Effector memory CD4-positive, alpha-beta T cell (primary cell): ENCODE data around the gene GLYR1.

Experiments
- DNase-seq, 3 donors: peaks; one replicate each; pipeline ENCODE4 v3.0.0-alpha.2; 2020
- H3K27ac ChIP-seq: 2 replicates; pipeline ENCODE4 v1.7.0; 2013; ENCODE audit warnings: mild to moderate bottlenecking, low read length, moderate library complexity; ENCODE audit not compliant: insufficient read depth, poor library complexity, severe bottlenecking
- H3K27me3 ChIP-seq: replicated peaks from 2 replicates; pipeline ENCODE4 v1.7.0; 2013; ENCODE audit warnings: mild to moderate bottlenecking, low read length; ENCODE audit not compliant: insufficient read depth, control insufficient read depth, poor library complexity, severe bottlenecking
- H3K36me3 ChIP-seq: 2 replicates; pipeline ENCODE4 v1.7.0; 2013; ENCODE audit warnings: mild to moderate bottlenecking, low read length, moderate library complexity; ENCODE audit not compliant: control insufficient read depth, insufficient read depth
- H3K4me1 ChIP-seq: 2 replicates; pipeline ENCODE4 v1.7.0; 2013; ENCODE audit warnings: low read length, mild to moderate bottlenecking; ENCODE audit not compliant: control insufficient read depth, insufficient read depth, poor library complexity, severe bottlenecking
- H3K4me3 ChIP-seq: 2 replicates; pipeline ENCODE4 v1.7.0; 2013; ENCODE audit warnings: low read length, low read depth, mild to moderate bottlenecking; ENCODE audit not compliant: insufficient read depth, poor library complexity, severe bottlenecking
- H3K9me3 ChIP-seq: 2 replicates; pipeline ENCODE4 v1.7.0; 2013; ENCODE audit warnings: mild to moderate bottlenecking, low read length, moderate library complexity; ENCODE audit not compliant: control insufficient read depth

The GLYR1 gene

DNA sequence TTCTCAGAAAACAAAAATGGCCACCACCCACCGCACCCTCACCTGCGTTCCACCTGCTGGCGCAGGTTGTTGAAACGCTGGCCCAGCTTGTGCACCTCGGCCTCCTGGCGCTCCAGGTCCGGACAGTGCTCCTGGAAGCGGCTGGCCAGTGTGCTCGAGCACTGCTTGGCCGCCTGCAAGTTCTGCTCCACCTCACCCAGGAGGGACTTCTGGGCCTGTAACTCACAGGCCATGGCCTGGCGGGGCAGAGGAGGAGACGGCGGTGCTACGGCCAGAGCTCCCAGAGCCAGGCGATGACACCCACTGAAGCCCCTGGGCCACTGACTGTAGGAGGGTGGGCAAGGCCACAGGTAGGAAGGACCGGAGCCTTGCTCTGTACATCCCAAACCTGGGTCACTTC, 43.6 kb upstream of the GLYR1 start:
- Histone ChIP-seq H3K36me3 (peaks cover 6% of the 10 kb centered on the region), H3K9me3 (no peaks in the 10 kb centered on the region), H3K27me3 (no peaks in the 10 kb centered on the region), H3K27ac (no peak overlapping the region), H3K4me3 (no peak overlapping the region), H3K4me1 (no peaks in the 10 kb centered on the region)
- no peak for DNase-seq

DNA sequence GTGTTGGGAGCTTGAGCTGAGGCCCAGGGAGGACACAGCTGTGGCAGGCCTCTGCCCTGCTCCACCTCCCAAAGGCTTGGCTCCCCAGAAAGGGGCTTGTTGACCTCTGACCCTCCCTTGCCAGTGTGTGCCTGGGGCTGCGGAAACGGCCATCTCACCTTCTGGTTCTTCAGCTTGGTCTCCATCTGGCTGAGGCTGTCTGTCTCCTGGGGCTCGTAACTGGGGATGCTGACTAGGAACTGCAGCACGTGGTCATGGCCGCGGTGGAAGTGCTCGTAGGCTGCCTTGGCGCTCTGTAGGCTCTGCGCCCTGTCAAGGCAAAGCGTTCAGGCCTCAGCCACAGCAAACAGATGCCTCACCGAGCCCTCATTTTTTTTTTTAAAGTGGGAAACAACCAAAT, 42.9 kb upstream of the GLYR1 start:
- DNase-seq, result no peak
- H3K36me3 ChIP-seq, result peaks cover 7% of the 10 kb centered on the region
- no peak overlapping the region for H3K27ac ChIP-seq
- H3K9me3 ChIP-seq, result no peaks in the 10 kb centered on the region
- H3K4me3 ChIP-seq, result no peak overlapping the region
- H3K27me3 ChIP-seq, result no peaks in the 10 kb centered on the region
- H3K4me1 ChIP-seq, result no peaks in the 10 kb centered on the region

DNA sequence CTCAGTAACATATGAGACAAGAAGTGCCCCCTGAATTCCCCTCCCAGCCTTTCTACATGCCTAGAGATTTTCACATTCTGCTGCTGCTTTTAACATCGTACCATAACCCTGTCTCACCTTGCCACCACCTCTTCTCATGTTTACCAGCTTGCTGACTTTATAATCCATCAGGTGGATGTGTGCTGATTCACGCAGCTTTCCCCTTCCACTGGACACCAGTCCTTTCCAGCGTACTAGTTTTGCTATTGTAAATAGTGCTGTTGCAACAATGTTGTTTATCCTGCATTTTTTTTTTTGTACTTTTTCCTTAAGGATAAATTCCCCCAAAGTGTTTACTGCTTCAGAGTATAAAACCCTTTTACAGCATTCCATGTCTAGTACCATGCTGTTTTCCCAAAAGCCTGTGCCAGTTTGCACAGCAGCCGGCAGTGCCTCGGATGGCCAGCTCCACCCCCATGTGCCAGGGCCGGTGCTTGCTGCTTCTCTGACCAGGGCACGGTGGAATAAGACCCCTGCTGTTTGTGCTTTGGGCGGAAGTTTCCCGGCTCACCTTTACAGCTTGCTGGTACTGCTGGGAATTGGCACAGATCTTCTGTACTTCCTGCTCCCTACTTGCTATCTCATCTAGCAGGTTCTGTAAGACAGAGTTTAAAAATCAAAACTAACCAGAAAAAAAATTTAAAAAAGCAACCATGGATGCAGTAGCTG, 41.5 kb upstream of the GLYR1 start:
- Histone ChIP-seq H3K36me3 (peaks cover 15% of the 10 kb centered on the region), H3K27ac (no peak overlapping the region), H3K9me3 (no peaks in the 10 kb centered on the region)

DNA sequence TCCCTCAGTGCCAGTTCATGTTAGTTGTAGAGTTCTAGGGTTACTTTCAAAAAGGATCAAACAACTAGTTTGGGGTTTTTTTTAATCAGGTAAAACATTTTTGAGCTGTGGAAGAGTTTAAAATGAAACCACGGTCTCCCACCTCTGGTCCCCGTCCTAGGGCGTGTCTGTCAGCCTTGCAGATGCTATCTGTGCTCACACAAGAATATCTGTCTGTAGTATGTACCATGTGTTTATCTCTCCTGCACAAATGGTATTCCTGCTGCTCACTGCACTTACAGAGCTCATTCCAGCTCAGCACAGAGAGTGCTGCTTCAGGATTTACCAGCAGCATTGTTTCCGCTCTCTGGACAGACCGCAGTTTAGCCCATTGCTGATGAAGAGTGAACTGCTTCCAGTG, 39.1 kb upstream of the GLYR1 start:
- Histone ChIP-seq H3K9me3 (no peaks in the 10 kb centered on the region), H3K4me3 (no peak overlapping the region), H3K36me3 (peaks cover 35% of the 10 kb centered on the region), H3K27ac (no peak overlapping the region), H3K4me1 (no peaks in the 10 kb centered on the region), H3K27me3 (no peaks in the 10 kb centered on the region)
- no peak for DNase-seq

More for the DNA sequence above, 41.5 kb upstream of the GLYR1 start:
- no peak for DNase-seq
- Histone ChIP-seq H3K4me3 (no peak overlapping the region), H3K4me1 (no peaks in the 10 kb centered on the region), H3K27me3 (no peaks in the 10 kb centered on the region)

DNA sequence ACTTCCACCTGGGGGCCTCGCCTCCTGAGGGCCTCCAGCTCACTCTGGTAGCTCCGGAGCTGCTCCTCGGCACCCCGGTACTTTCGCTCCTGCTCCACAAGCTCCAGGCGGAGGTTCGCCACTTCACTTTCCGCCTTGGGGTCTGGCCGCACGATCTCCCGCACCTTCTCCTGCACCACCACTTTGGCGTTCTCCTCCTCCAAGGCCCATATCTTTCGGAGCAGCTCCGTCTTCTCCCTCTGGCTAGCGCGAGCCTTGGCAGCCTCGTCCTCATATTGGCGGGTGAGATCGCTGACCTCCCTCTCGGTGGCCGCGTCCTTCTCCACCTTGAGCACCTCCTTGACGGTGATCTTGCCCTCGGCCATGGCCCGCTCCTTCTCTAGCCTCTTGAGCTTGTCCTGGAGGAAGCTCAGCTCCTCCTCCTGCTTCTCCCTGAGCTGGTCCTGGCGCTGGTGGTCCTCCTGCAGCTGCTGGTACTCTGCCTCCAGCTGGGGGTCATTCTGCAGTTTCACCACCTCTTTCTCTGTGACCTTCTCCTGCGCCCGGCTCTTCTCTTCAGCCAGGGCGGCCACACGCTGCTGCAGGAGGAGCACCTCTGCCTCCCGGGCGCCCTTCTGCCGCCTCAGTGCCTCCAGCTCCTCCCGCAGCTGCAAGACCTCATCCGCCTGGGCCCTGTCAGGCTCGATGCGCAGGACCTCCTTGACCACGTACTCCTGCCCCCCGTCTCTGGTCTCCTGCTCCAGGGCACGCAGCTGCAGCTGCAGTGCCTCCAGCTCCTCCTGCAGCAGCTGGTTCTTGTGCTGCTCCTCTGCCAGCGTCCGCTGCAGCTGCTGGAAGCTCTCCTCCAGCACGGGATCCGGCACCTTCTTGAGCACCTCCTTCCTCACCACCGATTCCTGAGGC, 38.1 kb upstream of the GLYR1 start:
- Histone ChIP-seq H3K4me1 (no peaks in the 10 kb centered on the region), H3K27ac (no peak overlapping the region), H3K36me3 (peaks cover 44% of the 10 kb centered on the region)

DNA sequence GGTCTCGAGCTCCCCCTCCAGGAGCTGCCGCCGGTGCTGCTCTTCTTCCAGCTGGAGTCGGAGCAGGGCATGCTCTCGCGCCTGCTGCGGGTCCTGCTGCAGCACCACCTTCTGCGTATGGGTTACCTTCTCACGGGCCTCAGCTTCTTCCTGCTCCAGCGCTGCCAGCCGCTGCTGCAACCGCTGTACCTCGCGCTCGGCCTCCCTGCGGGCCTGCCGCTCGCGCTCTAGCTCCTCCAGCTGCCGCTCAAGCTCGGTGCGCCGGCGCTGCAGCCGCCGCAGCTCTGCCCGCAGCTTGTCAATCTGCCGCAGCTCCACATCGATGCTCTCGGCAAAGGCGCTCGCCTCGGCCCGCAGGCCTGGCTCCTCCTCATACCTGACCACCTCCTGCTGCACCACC, 37.1 kb upstream of the GLYR1 start:
- Histone ChIP-seq H3K4me1 (no peaks in the 10 kb centered on the region), H3K4me3 (no peak overlapping the region), H3K36me3 (peaks cover 53% of the 10 kb centered on the region), H3K27ac (no peak overlapping the region), H3K9me3 (no peaks in the 10 kb centered on the region), H3K27me3 (no peaks in the 10 kb centered on the region)
- DNase-seq, result no peak

More for the DNA sequence above, 38.1 kb upstream of the GLYR1 start:
- no peaks in the 10 kb centered on the region for H3K27me3 ChIP-seq
- H3K4me3 ChIP-seq, result no peak overlapping the region
- DNase-seq, result no peak
- no peaks in the 10 kb centered on the region for H3K9me3 ChIP-seq

DNA sequence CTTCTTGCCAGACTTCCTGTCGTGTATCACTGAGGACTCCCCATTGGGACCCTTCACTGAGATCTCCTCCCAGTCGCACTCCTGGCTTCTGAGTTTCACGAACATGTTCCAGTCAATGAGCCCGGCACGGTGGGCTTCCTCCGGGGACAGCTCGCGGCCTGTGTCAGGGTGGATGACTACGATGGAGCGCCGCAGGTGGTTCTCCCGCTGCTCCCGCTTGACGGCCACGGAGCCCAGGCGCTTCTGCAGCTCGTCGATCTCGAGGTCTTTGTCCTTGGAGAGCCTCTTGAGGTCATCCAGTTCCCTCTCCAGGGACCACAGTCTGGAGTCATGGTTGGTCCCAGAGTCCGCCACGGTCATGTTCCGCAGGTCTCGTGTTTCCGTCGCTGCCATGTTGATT, 36.4 kb upstream of the GLYR1 start:
- H3K9me3 ChIP-seq, result no peaks in the 10 kb centered on the region
- no peak overlapping the region for H3K27ac ChIP-seq
- H3K4me1 ChIP-seq, result no peaks in the 10 kb centered on the region
- no peak overlapping the region for H3K4me3 ChIP-seq
- DNase-seq, result no peak
- H3K36me3 ChIP-seq, result peaks cover 54% of the 10 kb centered on the region
- H3K27me3 ChIP-seq, result no peaks in the 10 kb centered on the region

DNA sequence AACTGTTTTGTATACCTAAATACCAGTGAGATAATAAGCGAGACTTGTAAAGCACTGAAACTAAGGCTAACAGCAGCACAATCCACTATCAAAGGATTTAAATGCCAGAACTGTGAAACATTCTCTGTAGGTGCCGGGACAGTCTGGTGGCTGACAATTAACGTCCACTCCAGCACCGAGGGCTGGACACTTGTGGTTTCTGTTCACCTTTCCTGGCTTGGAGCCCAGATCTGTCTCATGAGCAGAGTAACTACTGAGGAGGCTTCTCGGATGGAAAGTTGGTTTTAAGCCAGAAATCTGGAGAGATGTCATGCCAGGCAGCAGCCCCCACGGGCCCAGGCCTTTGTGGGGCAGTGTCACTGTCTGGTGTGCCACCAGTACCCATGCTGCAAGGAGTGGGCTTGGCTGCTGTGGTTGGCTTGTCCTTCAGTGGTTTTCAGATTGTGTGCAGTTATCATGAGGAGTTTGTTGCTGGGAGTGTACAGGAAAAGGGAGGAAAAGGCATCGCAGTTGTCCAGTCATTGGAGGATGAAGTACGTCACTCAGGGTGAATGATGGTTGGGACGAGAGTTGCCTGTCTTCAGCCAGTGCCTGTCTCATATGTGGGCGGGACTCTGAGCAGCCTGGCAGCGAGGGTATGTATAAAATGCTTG, 35.7 kb upstream of the GLYR1 start:
- Histone ChIP-seq H3K4me3 (no peak overlapping the region), H3K9me3 (no peaks in the 10 kb centered on the region), H3K36me3 (peaks cover 61% of the 10 kb centered on the region)

DNA sequence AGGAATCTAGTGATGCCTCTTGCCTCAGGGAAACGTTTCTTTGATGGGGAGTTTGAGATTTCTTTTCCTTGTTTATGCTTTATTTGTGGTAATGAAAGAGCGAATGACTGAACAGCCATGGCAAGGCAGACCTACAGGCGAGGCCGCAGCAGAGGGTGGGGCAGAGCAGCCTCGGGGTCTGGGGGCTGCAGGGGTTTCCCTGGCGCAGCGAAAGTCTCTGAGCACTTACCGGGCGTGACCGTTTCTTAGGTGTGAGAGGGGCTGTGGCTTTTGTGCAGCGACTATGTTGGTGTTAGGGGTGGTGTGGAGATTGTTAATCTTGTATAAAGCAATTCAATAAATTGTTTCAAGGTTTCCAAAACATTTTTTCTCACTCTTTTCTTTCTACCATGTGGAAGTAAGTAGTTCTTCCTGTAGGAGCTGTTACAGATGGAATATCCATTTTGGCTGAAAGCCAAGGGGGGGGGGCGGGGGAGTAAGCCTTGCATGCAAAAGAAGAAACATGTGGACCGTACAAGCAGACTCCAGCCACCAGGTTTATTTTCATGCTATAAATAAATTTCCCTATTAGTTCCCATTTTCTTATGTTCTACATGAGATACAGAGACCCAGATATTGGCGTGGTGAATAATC, 35.0 kb upstream of the GLYR1 start:
- no peak for DNase-seq
- Histone ChIP-seq H3K27me3 (no peaks in the 10 kb centered on the region), H3K9me3 (no peaks in the 10 kb centered on the region), H3K36me3 (peaks cover 65% of the 10 kb centered on the region), H3K4me1 (no peaks in the 10 kb centered on the region), H3K27ac (no peak overlapping the region), H3K4me3 (no peak overlapping the region)

More for the DNA sequence above, 35.7 kb upstream of the GLYR1 start:
- Histone ChIP-seq H3K27me3 (no peaks in the 10 kb centered on the region), H3K4me1 (no peaks in the 10 kb centered on the region), H3K27ac (no peak overlapping the region)
- DNase-seq, result no peak
